Breast epithelium (tissue), 3 donors: ENCODE results near the gene PPP2CA.

Experiments
- POLR2A ChIP-seq: fragments of 450-650 bp; IDR thresholded peaks from one replicate; pipeline ENCODE4 v1.6.1; 2016; ENCODE audit warnings: antibody characterized with exemption, mild to moderate bottlenecking, moderate library complexity
- POLR2AphosphoS5 ChIP-seq, 3 donors: sonication (generic); formaldehyde crosslinking; IDR thresholded peaks; one replicate each; pipeline ENCODE4 v1.6.1; 2017; ENCODE audit warnings: antibody characterized with exemption in 3 of 3
- TF ChIP-seq, protein P1 (sequence below), 3 donors: fragments of 450-650 bp; IDR thresholded peaks; one replicate each; pipeline ENCODE4 v1.5.1; 2016 to 2017; ENCODE audit warnings: antibody characterized with exemption in 3 of 3, mild to moderate bottlenecking in 3 of 3, moderate library complexity in 3 of 3

DNA sequence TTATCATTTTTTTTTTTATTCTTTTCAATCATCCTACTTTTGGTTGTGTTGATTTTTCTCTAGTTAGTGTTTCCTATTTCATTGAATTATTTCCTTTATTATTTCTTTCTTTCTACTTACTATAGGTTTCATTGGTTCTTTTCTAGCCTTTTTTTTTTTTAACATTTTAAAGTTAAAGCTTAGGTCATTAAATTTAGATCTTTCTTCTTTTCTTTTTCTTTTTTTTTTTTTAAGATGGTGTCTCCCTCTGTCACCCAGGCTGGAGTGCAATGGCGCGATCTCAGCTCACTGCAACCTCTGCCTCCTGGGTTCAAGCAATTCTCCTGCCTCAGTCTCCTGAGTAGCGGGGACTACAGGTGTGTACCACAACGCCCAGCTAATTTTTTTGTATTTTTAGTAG lies 43.0 kb upstream of the PPP2CA start:
- TF ChIP-seq, protein P1, sequence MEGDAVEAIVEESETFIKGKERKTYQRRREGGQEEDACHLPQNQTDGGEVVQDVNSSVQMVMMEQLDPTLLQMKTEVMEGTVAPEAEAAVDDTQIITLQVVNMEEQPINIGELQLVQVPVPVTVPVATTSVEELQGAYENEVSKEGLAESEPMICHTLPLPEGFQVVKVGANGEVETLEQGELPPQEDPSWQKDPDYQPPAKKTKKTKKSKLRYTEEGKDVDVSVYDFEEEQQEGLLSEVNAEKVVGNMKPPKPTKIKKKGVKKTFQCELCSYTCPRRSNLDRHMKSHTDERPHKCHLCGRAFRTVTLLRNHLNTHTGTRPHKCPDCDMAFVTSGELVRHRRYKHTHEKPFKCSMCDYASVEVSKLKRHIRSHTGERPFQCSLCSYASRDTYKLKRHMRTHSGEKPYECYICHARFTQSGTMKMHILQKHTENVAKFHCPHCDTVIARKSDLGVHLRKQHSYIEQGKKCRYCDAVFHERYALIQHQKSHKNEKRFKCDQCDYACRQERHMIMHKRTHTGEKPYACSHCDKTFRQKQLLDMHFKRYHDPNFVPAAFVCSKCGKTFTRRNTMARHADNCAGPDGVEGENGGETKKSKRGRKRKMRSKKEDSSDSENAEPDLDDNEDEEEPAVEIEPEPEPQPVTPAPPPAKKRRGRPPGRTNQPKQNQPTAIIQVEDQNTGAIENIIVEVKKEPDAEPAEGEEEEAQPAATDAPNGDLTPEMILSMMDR (IDR thresholded peaks at IDR 0.05) = no peak
- TF ChIP-seq POLR2AphosphoS5 (IDR thresholded peaks at IDR 0.05) = no peak
- TF ChIP-seq POLR2A = no peak
